GM12801 (cell line): ENCODE measurements around the gene TULP4.

Source experiments
- TF ChIP-seq, protein P1 (sequence below): IDR thresholded peaks from one replicate; pipeline ENCODE4 v1.5.1; 2011; ENCODE audit warnings: control low read depth; ENCODE audit not compliant: insufficient read length; ENCODE audit errors: extremely low read depth

TULP4 gene

GRCh38 chr6:158293122-158293521 lies 19.1 kb upstream of the TULP4 start:
- TF ChIP-seq, protein P1, sequence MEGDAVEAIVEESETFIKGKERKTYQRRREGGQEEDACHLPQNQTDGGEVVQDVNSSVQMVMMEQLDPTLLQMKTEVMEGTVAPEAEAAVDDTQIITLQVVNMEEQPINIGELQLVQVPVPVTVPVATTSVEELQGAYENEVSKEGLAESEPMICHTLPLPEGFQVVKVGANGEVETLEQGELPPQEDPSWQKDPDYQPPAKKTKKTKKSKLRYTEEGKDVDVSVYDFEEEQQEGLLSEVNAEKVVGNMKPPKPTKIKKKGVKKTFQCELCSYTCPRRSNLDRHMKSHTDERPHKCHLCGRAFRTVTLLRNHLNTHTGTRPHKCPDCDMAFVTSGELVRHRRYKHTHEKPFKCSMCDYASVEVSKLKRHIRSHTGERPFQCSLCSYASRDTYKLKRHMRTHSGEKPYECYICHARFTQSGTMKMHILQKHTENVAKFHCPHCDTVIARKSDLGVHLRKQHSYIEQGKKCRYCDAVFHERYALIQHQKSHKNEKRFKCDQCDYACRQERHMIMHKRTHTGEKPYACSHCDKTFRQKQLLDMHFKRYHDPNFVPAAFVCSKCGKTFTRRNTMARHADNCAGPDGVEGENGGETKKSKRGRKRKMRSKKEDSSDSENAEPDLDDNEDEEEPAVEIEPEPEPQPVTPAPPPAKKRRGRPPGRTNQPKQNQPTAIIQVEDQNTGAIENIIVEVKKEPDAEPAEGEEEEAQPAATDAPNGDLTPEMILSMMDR: no peak

GRCh38 chr6:158303210-158303731 lies 9.0 kb upstream of the TULP4 start:
- TF ChIP-seq, protein P1: no peak

- TF ChIP-seq, protein P1: no peak
Measured at GRCh38 chr6:158304254-158304653, 8.0 kb upstream of the TULP4 start.

GRCh38 chr6:158309814-158310213 lies 2.5 kb upstream of the TULP4 start:
- TF ChIP-seq, protein P1: no peak

DNA sequence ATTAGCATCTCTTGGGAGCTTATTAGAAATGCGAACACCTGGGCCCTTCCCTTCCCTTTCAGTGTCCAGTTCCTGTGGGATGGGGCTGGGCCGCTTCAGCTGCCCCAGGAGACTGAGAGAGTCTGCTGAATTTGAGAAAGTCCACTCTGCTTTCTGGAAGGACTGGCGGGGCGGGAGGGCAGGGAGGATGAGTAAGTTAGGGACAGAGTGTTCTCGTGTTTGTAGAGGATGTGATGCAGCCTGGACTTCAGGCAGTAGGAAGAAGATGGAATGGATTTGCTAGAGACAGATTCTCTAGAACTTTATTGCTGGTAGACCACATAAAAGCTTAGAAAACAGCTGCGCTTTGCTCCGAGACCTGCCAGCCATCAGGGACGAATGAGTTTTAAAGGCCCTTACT lies 1.1 kb upstream of the TULP4 start:
- TF ChIP-seq, protein P1: no peak

- TF ChIP-seq, protein P1: no peak
Measured at GRCh38 chr6:158311626-158312025, 639 bp upstream of the TULP4 start.

DNA sequence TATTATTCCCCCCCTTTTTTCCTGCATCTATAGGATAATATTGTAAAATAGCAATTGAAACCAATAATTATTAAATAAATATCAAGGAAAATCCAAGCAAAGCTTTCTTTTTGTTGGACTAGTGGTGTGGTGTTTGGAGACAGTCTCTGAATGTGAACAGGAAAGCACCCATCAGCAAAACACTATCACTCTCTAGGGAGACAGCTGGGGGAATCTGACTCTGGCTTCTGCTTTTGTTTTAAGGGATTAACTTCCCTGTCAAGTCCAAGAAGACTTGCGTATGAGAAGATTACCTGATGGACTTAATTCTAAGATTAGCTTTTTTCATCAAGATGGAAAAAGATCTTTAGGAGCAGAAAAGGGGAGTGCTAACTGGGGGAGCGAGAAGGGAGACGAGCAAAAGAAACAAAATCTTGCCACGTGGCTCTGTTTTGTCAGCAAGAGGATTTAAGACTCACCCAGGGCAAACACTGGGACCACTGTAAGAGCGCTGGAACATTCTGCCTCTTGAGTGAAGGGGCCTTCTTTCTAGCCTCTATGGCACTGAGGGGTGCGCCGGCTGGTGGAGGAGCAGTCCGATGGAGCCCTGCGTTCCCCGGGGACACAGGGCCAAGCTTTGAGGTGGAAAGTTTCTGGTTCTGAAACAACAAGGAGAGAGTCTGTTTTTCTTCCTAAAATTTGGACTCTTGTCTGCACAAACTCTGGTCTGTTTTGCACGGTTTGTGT lies 570 bp downstream of the TULP4 start:
- TF ChIP-seq, protein P1: no peak
